Endometrium (tissue), 2 donors: ENCODE results near the gene NR3C2.
"Not testable (repeated sequence)": the region's sequence is repeated elsewhere in the genome, so short reads cannot be mapped to it uniquely, and the experiment has no call there.

Experiments
- FAIRE-seq: peaks from 2 replicates; lab custom pipeline; 2012; peaks lifted over from hg19 to GRCh38; lab: Jason Lieb, UNC
- donor health status: control.
- donor health status: control.

The NR3C2 gene

DNA sequence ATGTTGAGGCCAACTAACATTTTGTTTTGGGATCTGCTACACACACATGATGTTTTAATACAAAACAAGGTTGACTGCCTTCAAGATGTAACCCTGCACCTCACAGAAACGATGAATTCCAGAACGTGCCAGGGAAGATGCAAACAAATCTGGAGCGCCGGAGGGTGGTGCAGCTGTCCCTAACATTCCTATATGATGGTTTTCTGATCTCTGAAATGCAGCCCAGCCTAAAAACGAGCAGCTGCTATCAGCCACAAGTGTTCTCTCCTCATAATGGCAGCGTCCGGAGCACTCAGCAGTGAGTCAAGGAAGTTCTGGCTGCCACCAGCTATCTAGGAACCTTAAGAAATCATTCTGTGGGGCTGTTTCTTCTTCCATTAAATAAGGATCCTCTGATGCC is 333.4 kb downstream of the NR3C2 start:
- no peak for FAIRE-seq

DNA sequence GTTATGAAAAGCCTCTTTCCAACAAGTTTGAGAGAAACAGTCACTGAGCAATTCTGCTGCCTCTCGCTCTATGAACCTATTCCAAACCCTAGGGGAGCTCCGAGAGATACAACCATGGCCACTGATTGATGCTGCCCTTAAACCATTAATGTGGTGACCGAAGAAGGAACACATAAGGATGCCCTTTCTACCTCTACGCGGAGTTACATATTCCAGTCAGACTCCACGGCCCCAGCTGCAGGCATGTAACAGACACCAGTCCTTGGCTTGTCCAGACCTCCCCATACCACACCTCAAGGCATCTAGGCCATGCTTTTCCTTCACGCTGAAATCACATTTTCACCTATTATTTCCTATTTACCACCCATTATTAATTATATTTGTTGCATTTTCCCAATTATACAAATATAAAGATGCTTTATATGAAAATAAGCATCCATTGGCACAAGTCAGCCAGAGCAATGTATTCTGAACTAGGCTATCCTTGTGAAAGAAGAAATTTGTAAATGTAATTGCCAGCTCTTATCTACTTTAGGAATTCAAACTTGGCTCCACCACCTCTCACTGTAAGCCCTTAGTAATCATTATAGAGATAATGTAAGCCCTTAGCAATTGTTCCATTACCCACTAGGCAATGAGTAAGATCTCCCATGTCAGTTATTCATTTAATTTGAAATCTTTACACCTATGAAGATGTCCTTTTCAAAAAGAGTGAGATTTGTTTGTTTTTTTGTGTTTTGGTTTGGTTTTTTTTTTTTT is 338.4 kb downstream of the NR3C2 start:
- FAIRE-seq, result no peak

DNA sequence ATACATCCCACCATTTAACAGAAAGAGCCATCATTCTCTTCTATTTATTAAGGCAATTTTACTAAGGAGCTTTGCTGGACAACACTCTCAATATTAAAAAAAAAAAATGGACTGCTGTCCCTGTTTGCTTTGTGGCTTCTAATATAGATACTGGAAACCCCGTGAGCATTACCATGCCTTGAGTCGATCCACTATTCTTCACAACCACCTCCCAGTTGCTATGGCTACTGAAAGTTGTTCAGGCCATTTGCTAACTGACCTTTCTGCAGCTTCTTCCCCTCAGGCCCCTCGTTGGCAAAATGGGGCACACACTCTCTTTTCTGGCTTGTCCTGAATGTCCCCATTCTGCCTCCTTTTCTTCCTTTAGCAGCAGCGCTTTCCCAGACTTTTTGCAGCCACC is 340.4 kb downstream of the NR3C2 start:
- no peak for FAIRE-seq

DNA sequence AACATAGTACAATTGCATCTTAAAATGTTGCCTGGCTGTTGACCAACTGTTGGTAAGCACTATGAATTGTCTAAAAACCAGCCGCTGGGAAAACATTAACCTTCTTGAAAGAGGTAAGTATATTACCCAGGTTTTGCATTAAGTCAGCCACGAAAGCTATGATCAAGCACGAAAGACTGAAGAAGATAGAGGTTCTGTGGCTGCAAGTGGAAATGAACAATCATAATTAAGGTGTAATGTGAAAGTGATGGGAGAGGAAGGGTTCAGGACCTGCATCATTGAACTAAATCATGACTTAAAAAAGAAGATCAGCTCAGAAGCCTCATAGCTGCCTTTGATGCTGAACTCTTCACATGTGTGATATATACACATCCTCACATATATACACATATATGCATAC is 341.0 kb downstream of the NR3C2 start:
- FAIRE-seq, result no peak

DNA sequence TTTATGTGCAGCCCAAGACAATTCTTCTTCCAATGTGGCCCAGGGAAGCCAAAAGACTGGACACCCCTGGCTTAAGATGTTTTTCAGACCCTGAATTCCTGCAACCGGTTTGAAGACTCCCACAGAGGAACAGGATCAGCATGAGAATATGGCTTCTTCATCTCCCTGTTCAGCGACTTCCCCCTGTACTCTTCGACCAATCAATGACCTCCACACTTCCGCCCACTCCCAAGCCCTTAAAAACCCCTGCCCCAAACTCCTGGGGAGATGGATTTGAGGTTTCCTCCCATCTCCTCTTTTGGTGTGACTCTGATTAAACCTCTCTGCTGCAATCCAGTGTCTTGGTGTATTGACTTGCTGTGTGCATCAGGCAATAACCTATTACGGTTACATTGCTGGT is 344.4 kb downstream of the NR3C2 start:
- FAIRE-seq, result no peak

DNA sequence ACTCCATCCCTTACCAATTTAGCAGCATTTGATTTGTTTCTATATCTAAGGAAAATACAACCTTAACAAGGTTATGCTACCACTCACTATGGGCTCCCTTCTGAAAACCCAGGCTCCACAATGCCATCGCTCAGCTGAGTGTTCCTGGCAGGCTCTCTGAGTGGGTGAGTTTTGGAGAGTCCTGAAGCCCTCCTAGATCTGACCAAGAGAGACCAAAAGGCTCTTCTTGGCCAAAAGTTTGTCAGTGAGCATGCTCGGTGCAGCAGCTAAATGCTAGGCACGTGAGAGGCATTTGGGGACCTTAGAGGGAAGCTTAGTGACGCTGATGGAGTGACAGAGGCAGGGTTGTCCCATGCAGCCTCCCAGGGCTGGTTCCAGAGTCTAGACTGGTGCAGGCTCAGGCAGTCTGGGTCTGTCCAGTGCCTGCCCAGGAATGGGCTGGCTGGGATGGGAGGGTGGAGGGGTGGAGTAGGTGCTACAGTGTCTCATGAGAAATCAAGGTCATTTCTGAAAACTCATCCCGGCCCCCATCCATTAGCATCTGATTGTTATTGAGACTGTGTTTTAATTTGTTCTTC is 346.8 kb downstream of the NR3C2 start:
- FAIRE-seq, result no peak

DNA sequence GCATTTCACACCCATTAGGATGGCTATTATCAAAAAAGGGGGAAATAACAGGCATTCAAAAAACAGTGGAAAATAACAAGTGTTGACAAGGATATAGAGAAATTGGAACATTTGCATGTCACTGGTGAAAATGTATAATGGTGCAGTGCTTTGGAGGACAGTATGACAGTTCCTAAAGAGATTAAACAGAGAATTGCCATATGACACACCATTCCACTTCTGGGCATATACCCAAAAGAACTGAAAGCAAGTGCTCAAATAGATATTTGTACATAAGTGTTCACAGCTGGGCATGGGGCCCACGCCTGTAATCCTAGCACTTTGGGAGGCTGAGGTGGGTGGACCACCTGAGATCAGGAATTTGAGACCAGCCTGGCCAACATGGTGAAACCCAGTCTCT is 348.1 kb downstream of the NR3C2 start:
- no peak for FAIRE-seq

DNA sequence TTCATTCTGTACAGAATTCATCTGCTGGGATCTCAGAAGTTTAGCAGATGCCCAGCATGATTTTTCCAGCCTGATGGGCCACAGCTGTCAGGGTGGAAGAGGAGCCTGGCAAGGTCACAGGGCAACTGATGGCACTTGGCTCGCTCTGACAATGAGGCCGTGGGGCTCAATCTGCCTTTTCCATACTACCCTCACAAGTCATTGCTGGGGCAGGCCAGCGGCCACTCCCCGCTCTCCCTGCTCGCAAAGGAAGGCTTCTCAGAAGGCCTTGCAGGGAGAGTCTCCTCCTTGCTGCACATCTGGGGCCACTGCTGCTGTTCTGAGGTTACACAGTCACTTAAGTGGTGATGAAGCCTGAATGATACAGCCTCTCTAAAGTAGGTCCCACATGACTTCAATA is 349.1 kb downstream of the NR3C2 start:
- no peak for FAIRE-seq

DNA sequence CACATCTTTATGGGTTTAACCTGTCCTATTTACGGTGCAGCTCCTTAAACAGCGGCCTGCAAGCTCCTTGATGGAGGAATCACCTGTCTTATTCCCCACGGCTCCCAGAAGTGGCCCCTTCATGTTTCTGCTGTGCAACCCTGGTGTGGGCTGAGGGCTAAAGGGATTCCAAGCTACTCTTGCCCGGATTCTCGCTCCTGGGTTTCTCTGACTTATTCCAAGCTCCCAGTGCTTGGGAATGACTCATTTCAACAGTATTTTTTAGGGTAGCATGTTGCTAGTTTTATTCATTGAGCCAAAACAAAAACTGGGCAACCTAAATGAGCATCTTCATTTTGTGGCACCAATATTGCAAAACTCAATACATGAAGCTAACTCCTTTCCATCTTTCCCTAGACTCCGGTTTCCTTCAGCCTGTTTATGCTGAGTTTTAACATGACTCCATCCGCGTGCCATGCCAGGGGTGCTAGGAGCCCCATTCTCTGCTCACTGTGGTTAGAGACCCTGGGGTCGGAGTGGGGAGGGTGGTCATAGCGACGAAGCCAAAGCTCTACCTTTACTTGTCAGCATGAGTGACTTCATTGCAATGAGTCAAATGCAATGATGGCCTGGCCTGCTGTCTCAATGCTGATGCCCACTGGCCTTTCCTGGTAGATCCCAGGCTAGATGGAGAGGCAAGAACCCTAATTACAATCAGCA is 349.7 kb downstream of the NR3C2 start:
- no peak for FAIRE-seq

DNA sequence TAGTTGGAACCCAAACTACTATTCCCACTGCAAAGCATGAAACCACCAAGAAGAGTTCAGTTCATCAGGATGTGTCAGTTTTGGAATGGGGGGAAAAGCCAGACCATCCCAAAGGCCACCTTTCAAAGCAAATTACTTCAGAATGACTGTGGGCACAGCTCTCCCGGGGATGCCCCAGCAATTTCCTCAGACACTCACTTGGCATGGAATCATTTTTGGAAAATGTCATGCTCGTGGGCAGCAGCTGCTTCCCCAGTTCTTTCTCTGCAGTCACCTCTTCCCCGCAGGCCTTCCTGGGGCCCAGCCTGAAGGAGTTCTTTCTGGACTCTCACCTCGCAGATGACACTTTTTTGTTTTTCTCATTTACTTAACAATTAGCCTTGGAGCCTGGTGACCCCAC is 350.3 kb downstream of the NR3C2 start:
- FAIRE-seq, result no peak

DNA sequence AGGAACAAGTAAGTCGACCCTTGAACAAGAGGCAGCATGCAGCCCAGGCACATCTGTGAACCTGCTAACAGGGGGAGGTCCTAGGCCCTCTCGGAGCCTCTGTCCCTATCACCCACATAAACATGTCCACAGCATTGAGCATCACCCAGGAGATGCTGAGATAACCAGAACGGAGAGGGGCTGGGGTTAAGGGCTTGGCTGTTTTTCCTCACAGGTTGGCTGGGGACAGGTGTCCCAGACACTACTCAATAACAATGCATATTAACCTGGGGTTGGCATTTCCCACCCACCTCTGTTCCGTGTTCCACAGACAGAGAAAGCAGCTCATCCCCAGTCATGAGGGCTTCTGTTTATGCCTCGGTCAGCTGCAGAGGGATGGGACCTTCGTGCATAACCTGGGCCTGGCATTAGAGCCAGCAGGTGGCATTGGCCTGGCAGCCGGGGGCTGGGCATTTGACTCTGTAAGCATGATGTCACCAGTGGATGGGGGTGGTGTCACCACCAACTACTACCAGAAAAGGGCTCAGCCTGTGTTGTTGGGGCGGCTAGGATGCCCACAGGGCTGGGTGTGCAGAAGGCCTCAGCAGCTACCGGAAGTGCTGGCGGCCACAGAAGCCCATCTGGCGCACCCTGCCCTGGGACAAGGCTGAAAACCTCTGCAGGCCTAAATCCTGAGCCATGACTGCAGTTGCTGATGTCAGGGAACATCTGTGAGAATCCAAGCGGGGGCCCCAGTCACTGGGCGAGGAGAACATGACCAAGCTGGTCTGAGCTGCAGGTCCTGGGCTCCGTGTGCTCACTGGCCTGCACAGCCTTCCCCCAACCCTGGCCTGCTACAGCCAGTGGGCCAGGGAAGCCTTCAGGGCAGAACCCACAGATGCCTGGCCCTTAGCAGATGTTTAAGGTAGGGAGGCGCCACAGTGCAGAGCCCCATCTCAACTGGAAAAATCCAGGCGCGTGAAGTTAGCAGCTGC is 351.4 kb downstream of the NR3C2 start:
- FAIRE-seq, result no peak

DNA sequence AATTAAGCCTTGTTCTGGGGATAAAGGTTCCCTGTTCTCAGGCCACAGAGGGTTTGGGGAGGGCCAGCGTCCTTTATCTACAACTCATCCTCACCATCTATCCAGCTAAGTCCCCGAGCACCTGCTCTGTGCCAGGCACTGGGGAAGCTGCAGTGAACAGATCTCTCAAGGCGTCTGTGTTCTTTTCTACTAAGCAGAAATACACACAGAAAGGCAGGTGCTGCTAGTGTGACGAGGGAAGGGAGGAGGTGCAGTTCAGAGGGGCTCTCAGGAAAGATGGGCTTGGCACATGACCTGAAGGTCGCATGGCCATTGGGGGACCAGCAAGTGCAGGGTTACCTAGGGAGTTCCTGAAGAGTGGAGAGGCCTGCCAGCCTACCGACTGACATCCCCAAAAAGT is 352.2 kb downstream of the NR3C2 start:
- no peak for FAIRE-seq

DNA sequence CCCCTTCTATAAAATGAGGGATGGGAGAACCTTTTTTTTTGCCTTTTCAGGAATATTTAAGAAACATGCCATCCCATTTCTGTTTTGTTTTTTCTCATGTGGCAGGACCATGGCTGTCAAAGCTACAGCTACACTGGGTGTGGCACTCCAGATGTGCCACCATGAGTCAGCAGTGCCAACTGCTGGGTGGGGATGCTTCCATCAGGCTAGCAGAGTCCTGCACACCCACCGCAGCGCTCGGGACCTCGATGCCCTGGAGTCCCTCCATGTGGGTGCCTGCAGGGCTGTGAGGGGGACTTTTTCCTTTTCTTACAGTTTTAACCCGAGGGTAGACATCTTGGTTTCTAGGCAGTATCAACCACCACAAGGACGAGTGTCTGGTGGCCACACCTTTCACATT is 352.6 kb downstream of the NR3C2 start:
- FAIRE-seq, result no peak

DNA sequence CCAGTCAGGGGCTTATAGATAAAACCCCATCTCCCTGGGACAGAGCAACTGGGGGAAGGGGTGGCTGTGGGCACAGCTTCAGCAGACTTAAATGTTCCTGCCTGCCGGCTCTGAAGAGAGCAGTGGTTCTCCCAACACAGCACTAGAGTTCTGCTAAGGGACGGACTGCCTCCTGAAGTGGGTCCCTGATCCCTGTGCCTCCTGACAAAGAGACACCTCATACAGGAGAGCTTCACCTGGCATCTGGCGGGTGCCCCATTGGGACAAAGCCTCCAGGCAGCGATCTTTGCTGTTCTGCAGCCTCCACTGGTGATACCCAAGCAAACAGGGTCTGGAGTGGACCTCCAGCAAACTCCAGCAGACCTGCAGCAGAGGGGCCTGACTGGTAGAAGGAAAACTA is 359.1 kb downstream of the NR3C2 start:
- FAIRE-seq, result not testable (repeated sequence)

DNA sequence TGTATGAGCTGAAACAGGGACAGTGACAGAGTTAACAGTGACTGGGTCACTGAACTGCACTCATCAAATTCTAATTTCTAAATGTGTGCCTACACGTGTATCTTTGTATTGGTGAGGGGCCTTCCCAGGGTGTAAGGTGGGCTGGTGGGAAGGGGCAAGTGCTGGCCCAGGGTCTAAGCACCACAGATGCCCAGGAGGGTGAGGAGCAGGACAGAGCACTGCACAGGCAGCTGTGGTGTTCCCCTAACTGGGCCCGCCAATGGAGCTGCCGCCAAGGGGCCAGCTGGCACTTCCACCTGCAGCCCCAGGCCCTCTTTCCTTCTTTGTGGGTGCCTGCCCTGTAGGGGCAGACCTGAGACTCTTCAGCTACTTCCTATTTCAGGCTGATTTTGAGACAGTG is 360.5 kb downstream of the NR3C2 start:
- no peak for FAIRE-seq

DNA sequence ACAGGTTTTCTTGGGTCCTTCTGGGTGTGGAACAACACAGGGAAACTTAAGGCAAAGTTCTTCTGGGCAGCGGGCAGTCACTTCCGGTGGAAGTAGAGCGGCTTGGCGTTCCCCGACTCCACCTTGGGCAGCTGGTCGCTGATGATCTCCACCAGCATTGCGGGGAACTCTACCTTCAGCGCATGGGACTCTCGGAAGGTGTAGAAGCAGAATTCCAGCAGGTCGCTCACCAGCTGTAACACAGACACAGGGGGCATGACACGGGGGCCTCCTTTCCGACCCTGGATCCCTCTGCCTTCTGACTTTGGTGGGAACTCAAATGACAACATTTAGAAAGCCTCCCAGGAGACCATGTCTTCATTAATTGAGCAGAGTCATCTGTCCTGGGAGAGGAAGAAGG is 360.9 kb downstream of the NR3C2 start:
- FAIRE-seq, result no peak

DNA sequence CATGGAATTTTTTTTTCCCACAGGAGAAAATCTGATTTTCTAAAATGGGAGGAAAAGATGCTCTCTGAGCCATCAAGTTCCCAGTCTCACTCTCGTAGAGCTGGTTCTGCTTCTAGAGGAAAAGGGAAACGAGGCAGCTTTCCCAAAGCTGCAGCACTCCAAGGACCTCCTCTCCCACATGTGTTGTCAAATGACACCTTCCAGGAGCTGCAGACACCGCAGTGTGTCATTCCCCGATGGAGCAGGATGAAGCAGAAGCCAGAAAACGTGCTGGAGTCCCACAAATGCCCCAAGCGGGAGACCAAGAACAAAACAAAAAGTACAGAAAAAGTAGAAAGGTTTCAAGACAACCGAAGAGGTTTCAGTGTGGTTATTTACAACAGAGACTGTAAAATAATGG is 362.3 kb downstream of the NR3C2 start:
- no peak for FAIRE-seq

DNA sequence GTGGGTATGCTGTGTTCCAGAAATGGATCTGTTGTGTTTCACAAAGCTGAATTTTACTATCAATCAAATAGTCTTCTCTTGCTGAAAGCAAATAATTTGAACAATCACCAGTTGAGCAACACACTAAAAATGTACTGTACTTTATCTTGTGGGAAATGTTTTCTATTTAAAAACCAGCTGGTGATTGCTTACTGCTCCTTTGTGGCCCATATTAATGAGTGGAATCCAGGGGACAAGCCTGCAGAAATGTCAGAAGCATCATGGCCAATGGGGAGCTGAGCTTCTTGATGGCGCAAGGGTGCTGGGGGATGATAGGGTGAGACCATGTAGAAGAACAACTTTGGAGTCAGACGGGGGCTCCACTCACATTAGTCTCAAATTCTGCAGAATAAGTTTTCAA is 364.2 kb downstream of the NR3C2 start:
- no peak for FAIRE-seq

DNA sequence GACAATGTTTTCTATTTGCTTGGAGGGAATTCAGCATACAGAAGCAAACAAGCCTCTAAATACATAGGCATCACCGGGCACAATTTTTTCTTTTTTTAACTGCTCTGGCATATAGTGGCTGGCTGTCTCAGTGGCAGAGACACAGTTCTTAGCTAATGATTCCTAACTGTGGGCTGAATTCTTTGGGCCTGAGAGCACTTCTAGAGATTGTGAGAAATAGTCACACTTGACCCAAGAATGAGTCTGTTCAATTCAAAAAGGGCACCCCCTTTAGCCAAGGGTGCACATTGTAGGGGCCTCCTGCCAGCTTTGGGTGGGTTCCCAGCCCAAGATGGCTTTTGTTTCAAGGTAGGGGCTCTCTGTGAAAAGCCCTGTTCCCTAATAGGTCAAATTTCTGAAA is 364.6 kb downstream of the NR3C2 start:
- no peak for FAIRE-seq

DNA sequence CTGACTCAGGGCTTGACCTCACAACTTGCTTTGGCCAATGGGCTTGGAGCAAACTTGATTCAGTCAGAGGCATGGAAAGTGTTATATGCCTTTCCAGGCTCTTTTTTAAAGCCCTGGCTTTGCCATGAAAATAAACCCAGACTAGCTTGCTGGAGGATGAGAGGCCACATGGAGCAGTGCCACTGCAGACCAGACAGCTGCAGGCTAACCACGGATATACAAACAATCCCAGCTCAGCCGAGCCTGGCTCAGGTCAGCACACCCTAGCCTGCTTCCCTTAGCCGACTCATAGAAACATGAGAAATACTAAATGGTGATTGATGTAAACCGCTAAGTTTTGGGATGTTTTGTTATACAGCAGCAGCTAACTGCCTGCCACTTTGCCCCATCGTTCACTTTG is 365.2 kb downstream of the NR3C2 start:
- no peak for FAIRE-seq

DNA sequence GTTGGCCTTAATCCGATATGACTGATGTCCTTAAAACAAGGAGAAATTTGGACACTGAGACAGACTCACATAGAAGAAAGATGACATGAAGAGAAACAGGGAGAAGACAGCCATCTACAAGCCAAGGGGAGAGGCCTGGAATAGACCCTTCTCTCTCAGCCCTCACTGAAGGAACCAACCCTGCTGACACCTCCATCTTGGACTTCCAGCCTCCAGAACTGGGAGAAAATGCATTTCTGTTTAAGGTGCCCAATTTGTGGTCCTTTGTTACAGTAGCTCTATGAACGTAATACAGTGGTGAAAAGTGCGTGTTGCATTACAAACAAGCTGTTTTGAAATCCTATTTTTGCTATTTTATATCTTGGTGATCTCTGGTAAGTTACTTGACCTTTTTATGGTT is 366.8 kb downstream of the NR3C2 start:
- FAIRE-seq, result no peak

DNA sequence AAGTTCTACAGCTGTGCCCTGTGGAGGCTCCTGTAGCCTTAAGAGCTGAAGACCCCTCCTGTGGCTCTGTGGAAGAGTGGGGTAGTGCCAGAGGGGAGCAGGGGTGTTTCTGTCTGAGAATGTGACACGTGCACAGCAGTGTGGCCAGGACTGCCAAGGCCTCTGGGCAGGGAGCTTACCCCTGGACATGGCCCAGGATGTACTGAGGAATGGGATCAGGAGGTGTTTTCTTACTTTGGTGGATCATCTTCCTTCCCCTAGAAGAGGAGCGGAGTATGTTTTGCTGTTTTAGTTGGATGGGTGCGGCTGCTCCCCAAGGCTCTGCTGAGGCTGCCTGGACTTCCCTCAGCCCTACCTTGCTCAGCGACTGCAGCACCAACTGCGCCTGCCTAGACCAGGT is 367.8 kb downstream of the NR3C2 start:
- no peak for FAIRE-seq

DNA sequence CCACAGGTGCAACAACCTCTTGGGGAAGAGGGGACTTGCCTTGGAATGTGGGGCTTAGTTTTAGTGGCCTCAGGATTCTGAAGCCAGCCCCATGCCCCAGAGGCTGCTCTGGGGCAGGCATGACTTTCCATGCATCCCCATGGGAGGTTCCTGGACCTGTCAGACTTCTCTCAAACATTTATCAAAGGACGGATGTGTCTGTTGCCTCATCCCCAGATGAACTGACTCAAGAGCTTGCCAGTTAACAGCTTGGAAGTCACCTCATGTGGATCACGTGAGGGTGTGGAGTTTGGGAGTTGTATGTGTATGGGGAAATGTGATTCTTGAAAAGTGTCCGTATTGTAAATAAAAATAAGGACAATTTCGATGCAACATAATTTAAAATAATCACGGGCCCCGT is 368.9 kb downstream of the NR3C2 start:
- no peak for FAIRE-seq
